NCI-H1105 treated with DMSO at 0.1 percent for 48 hours (cell line): ENCODE data around the gene WDR6.
A peak's percentile ranks its signal among the peaks of the same experiment; 100 is the strongest.

Source experiments
- DNase-seq: peaks from one replicate; lab custom pipeline; 2025; lab: John Stamatoyannopoulos, UW

WDR6 gene

GRCh38 chr3:49028298-49028672, 21.1 kb downstream of the WDR6 start:
- no peak for DNase-seq

GRCh38 chr3:49028673-49029562, 21.7 kb downstream of the WDR6 start, which contains the start of gene IMPDH2:
Gene IMPDH2 (minus strand): TSS chr3:49029398. CDS start chr3:49029350, 48 bp downstream.
- peak; percentile 72 for DNase-seq

- no peak for DNase-seq
Observed at GRCh38 chr3:49029563-49029884, 22.3 kb downstream of the WDR6 start.

GRCh38 chr3:49030321-49030720, 23.1 kb downstream of the WDR6 start:
- DNase-seq, result no peak

- no peak for DNase-seq
Observed at GRCh38 chr3:49032646-49033304, 25.6 kb downstream of the WDR6 start.

GRCh38 chr3:49034650-49035049, 27.5 kb downstream of the WDR6 start:
- DNase-seq, result no peak

GRCh38 chr3:49035281-49035680, 28.1 kb downstream of the WDR6 start:
- no peak for DNase-seq

GRCh38 chr3:49053543-49053942, 46.4 kb downstream of the WDR6 start:
- no peak for DNase-seq

GRCh38 chr3:49054344-49054862, 47.2 kb downstream of the WDR6 start:
- no peak for DNase-seq

- no peak for DNase-seq
Observed at GRCh38 chr3:49057268-49057667, 50.1 kb downstream of the WDR6 start.

GRCh38 chr3:49058011-49058410, 50.8 kb downstream of the WDR6 start:
- DNase-seq, result no peak
